ENCODE measurements around the gene ARHGAP24.

DNA sequence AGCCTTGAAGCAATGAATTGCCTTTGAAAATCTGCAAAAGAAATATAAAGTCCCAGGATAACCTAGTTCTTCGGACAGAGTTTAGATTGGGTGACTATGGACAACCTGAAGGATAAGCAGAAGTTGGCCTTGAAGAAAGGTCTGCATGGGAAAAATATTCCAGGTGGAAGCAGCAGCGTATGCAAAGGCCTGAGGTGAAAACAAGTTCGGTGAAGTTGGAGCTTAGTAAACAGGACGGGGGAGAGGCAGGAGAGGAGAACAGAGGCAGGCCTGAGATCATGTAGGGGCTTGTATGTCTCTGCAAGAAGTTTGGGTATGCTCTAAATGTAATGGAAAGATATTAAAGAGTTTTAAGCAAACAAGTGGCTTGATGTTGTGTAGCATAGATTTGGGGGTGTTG, 176.0 kb downstream of the ARHGAP24 start:
- TF ChIP-seq, protein P1, sequence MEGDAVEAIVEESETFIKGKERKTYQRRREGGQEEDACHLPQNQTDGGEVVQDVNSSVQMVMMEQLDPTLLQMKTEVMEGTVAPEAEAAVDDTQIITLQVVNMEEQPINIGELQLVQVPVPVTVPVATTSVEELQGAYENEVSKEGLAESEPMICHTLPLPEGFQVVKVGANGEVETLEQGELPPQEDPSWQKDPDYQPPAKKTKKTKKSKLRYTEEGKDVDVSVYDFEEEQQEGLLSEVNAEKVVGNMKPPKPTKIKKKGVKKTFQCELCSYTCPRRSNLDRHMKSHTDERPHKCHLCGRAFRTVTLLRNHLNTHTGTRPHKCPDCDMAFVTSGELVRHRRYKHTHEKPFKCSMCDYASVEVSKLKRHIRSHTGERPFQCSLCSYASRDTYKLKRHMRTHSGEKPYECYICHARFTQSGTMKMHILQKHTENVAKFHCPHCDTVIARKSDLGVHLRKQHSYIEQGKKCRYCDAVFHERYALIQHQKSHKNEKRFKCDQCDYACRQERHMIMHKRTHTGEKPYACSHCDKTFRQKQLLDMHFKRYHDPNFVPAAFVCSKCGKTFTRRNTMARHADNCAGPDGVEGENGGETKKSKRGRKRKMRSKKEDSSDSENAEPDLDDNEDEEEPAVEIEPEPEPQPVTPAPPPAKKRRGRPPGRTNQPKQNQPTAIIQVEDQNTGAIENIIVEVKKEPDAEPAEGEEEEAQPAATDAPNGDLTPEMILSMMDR (IDR thresholded peaks at IDR 0.05) = no peak
- TF ChIP-seq POLR2A (IDR thresholded peaks at IDR 0.05) (no peak), EP300 (IDR thresholded peaks at IDR 0.05) (no peak)
